ENCODE data around the gene CADM1. TPM values are rescaled to one million over a fixed set of nuclear protein-coding genes. Genes with fewer than 3 reads are reported as not detected.

CADM1 gene
- total RNA-seq, 1 donor from 2014 or later = 51.1 TPM

DNA sequence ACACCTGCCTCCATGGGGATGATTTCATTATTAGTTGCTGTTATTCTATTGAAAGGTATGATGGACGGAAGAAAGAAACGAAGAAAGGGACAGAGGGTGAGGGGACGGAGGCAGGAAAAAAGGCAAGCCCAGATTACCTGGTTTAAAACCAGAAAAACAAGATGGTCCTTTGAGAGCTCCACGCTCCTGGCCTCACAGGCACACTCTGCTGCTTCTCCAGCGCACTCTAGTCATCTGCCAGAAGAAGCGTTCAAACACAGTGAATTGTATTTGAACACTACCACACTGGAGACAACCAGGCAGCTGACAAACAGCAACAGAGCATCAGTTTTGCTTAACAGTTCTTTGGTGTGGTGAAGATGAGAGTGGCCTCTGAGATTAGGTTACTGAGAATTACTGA lies 216.9 kb downstream of the CADM1 start:
- Histone ChIP-seq H3K27ac (replicated peaks) (no peak overlapping the region), H3K36me3 (no peaks in the 10 kb centered on the region), H3K9me3 (replicated peaks) (no peaks in the 10 kb centered on the region), H3K27me3 (ENCODE audit: low read depth) (no peaks in the 10 kb centered on the region), H3K4me3 (no peak overlapping the region), H3K4me1 (peaks cover 39% of the 10 kb centered on the region)
- TF ChIP-seq, protein P1, sequence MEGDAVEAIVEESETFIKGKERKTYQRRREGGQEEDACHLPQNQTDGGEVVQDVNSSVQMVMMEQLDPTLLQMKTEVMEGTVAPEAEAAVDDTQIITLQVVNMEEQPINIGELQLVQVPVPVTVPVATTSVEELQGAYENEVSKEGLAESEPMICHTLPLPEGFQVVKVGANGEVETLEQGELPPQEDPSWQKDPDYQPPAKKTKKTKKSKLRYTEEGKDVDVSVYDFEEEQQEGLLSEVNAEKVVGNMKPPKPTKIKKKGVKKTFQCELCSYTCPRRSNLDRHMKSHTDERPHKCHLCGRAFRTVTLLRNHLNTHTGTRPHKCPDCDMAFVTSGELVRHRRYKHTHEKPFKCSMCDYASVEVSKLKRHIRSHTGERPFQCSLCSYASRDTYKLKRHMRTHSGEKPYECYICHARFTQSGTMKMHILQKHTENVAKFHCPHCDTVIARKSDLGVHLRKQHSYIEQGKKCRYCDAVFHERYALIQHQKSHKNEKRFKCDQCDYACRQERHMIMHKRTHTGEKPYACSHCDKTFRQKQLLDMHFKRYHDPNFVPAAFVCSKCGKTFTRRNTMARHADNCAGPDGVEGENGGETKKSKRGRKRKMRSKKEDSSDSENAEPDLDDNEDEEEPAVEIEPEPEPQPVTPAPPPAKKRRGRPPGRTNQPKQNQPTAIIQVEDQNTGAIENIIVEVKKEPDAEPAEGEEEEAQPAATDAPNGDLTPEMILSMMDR (IDR thresholded peaks at IDR 0.05; ENCODE audit: borderline replicate concordance) = no peak
- intact Hi-C loops (cut with micrococcal nuclease) = no loop called here
- DNase-seq = no peak

DNA sequence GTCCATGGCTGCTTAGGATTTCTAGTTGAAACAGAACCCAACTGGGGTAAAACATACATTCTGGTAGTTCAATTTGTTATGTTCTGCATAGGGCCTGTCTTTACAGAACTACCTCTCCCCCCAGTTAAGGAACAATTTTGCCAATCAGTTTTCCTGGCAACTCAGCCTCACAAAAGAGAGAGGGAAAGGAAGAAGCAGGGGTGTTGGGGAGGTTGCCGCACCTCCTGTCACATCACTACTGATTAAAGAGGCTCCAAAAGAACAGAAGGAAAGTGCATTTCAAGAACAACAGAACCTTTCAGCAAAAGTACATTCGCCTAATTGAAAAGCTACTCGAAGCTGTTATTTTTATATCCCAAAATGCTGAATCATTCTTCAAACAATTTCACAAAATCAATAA lies 217.6 kb downstream of the CADM1 start:
- H3K36me3 ChIP-seq = no peaks in the 10 kb centered on the region
- H3K27me3 ChIP-seq (ENCODE audit: low read depth) = no peaks in the 10 kb centered on the region
- no peak overlapping the region for H3K27ac ChIP-seq (replicated peaks)
- TF ChIP-seq, protein P1 (IDR thresholded peaks at IDR 0.05; ENCODE audit: borderline replicate concordance) = no peak
- intact Hi-C loops (cut with micrococcal nuclease) = no loop called here
- DNase-seq = no peak
- peaks cover 42% of the 10 kb centered on the region for H3K4me1 ChIP-seq
- H3K9me3 ChIP-seq (replicated peaks) = no peaks in the 10 kb centered on the region
- no peak overlapping the region for H3K4me3 ChIP-seq

DNA sequence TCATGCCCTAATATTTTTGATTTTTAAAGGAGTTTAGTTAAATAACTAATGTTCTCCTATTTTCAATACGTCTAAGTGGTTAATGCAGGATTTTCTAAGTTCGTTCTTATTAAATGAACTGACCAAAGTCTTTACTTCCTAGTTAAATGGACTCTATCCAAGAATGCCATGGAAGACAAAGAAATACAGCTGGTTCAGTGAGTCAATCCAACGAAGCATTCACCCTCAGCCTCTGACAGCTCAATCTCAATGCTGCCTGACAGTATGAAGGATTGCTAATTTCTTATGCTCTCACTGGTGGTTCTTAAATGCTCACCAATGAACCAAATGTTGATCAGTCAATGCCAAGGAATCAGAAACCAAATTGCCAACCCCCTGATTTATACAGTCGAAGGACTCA lies 219.4 kb downstream of the CADM1 start:
- Histone ChIP-seq H3K36me3 (no peaks in the 10 kb centered on the region), H3K4me1 (peaks cover 29% of the 10 kb centered on the region), H3K9me3 (replicated peaks) (no peaks in the 10 kb centered on the region), H3K27me3 (ENCODE audit: low read depth) (no peaks in the 10 kb centered on the region), H3K4me3 (no peak overlapping the region), H3K27ac (replicated peaks) (no peak overlapping the region)
- DNase-seq = no peak
- TF ChIP-seq, protein P1 (IDR thresholded peaks at IDR 0.05; ENCODE audit: borderline replicate concordance) = no peak
- intact Hi-C loops (cut with micrococcal nuclease) = no loop called here

DNA sequence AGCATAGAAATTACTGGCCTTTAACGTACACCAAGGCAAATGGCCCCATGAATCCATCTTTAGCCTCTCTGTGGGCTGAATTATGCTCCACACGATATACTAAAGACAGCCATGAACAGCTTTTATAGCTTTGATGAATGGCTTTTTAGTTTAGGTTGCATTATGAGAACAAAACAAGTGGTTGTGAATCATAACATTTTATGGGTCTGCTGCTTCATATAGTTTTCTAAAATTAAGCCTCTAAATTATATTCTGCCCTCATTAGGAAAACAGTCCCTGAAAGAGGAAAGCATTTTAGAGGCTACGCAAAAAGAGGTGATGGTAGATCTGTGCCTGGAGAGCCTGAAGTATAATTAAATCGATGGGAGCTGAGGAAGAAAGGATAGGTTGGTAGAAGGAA lies 221.3 kb downstream of the CADM1 start:
- Histone ChIP-seq H3K27ac (replicated peaks) (no peak overlapping the region), H3K9me3 (replicated peaks) (no peaks in the 10 kb centered on the region), H3K4me1 (peaks cover 29% of the 10 kb centered on the region), H3K36me3 (no peaks in the 10 kb centered on the region), H3K27me3 (ENCODE audit: low read depth) (no peaks in the 10 kb centered on the region), H3K4me3 (no peak overlapping the region)
- no peak for DNase-seq
- intact Hi-C loops (cut with micrococcal nuclease) = no loop called here
- TF ChIP-seq, protein P1 (IDR thresholded peaks at IDR 0.05; ENCODE audit: borderline replicate concordance) = no peak

DNA sequence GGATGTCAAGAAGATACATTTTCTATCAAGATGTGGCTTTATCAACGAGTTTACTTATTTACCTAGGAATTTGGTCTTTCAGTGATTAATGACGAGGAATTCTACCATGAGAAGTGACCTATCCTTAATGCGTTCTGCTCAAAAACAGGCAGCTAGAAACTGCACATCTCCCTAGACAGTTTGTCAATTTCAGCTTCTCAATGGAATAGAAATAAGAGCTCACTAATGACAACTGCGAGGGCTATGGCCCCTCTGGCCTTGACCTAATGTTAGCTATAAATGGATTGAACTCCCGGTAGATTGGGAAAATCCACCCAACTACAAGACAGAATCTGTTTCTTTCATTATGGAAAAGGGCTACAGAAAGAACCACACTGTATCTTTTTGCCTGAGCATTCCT lies 223.4 kb downstream of the CADM1 start:
- no peaks in the 10 kb centered on the region for H3K27me3 ChIP-seq (ENCODE audit: low read depth)
- H3K4me1 ChIP-seq = peaks cover 22% of the 10 kb centered on the region
- no peaks in the 10 kb centered on the region for H3K36me3 ChIP-seq
- intact Hi-C loops (cut with micrococcal nuclease) = no loop called here
- no peaks in the 10 kb centered on the region for H3K9me3 ChIP-seq (replicated peaks)
- H3K27ac ChIP-seq (replicated peaks) = no peak overlapping the region
- no peak overlapping the region for H3K4me3 ChIP-seq
- TF ChIP-seq, protein P1 (IDR thresholded peaks at IDR 0.05; ENCODE audit: borderline replicate concordance) = no peak
- no peak for DNase-seq
